Measurements from ENCODE around the gene ARHGAP24.

ARHGAP24 gene

DNA sequence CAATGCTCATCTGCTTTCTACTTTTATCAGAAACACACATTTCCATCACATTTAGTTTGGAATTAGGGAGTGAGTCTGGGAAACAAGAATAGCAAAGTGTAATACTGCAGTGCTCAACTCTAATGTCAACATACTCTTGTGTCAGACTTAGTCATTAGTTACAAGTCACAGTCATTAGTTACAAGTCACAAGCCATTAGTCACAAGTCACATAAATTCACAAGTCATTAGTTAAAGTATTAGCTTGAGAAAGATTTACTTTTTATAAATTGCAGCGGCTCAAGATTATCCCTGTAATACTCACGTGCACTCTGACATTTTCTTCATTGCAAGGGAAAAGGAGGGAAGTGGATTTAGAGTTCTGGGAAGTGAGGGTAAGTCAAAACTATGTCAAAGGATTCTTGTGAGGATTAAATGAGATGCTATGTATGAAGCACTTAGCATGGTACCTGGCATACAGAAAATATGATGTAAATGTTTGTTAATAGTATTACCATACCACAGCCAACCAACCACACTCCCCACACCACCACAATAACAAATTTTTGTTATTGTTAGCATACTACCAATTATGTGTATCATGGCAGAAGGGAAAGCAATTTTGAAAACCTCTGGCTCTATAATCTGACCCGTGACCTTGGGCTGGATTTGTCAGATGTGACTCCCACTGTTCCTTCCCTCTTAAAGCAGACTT lies 116.6 kb downstream of the ARHGAP24 start:
- no peak for DNase-seq

DNA sequence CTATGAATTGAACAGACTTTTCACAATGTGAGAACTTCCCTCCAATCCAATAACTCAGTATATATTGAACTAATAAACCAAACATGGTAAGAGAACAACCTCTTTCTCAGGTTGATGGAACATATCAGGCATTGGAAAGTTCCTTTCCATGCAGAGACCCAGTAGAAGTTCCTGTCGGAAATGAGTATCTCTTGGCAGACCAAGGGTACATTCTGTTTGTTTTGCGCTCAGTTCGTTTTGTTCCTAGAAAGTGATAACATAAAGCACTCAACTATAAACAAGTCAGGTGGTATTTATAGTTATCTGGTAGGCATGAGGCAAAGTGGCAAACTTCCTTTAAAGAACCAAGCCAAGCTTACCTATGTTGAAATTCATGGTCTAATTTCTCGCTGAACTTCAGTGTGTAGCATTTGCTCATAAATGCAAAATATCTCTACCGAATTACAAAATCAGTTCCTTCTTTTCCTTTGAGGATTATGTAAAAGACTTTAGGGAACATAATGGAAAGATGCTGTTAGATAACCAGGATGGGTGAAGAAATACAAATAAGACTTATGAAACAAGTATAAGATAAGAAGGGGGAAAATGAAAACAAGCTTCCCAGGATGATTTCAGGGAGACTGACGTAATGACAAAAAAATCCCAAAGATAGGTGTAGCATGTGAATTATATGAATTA lies 120.3 kb downstream of the ARHGAP24 start:
- DNase-seq: no peak

DNA sequence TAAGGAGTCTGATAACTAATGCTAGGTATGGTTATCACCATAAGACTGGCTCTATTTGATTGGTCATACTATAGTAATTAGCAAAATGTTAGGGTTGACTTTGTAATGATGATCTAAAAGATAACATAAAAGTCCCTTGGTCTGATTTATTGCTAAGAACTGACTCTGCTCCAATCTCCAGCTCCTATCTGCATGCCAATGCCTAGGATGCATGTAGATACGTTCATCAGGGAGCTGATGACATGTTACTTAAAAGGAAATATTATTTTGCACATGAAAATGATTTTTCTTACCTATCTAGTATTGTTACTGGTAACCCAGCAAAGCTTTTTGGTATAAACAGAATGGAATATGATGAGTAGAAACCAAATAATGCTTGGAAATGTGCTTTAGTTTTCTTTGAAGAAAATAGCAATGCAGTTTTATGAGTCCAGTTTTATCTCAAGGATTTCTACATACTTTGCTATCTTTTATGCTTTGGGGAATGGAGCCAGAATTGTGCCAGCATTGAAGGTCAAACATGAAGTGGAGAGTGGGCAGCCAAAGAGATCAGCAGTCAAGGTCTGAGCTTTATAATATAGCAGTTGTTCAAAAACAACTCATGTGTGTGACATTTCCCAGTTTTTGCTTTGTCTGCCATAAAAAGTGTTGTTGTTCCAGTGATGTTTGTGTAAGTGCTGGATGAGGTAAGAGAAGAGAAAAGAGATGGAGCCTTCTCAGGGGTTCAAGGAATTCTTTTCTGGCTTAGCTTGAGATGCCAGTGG lies 121.0 kb downstream of the ARHGAP24 start:
- DNase-seq: no peak

DNA sequence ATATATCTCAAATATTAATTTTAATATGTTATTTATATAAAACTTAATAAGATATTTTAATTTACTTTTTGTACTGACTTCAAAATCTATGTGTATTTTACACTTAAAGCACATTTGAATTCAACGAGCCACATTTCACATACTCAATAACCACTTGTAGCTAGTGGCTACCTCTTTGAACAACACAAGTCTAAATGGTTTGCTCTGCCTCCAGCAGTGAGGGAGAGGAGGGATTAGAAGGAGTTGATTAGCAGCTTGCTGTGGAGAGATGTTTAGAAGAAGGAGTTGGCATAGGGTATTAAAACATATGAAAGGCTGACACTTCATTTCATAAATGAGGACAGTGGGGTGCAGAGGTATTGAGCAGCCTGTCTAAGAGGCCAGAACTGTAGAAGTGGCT lies 124.0 kb downstream of the ARHGAP24 start:
- DNase-seq: peak; percentile 30

DNA sequence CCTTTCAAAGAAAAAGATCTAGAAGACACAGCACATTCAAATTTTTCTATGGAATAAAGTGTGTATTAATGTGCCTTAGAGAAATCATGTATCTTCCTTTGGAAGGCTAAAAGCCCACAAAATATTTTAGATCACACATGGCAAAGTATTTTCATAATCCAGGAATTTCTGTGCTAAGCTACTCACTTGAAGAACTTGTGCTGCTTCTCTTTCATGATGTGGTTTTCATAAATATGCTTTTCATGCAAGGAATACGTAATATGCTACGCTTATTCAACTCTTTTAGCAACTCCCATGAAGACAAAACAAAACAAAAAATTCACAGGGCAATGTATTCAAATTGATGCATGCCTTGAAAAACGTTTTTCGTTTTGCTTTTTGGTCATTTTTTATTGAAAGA lies 125.6 kb downstream of the ARHGAP24 start:
- DNase-seq: no peak

DNA sequence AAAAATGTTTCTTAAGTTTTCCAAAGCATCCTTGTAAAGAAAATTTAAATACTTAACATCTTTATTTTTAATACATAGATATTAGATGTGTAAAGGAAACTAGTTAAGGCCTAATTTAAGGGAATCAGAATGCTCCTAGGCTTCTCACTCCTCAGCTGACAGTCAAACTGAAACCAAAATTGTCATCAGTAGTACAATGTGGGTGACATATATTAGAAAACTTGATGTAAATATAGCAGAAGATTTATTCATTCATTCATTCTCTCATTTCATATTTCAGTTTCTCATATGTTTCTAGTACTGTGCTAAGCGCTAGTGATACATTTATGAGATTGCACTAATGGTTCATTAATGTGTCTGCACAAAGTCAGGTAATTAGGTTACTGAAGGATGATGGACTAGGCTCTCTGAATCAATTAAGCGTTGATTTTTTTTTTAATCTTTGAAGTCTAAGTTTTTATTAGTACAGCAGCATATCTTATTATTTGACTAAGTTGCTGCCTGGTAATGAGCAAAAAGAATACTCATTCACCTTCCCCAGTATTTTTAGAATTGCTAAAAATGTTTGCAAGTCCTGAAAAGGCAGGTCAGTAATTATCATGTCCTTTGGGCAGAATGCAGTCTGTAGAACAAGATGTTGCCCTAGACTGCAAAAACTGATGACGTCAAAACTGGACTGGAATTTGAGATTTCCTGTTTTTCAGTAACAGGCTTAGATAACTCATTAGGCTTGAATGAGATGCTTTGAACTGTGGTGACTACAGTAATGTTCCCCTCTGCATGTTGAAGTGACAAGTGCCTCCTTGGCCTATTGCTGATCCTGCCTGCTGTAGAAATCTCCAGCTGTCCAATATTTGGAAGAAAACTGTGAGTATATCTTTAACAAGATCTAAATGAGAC lies 128.7 kb downstream of the ARHGAP24 start:
- DNase-seq: no peak

DNA sequence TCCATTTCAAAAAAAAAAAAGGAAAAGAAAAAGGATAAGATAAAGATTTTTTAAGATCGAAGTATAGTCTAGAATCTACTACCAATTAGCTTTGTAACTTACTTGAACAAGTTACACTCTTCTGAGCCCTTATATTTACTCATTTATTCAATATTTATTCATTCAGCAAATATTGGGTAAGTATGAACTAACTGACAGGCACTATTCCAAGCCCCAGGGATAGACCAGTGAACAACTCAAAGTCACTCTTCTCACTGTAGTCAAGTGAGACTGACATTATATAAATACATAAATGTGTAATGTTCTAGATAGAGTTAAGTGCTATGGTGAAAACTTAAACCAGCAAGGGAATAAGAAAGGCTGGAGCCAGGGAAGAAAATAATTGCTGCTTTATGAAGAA lies 131.6 kb downstream of the ARHGAP24 start:
- DNase-seq: no peak

DNA sequence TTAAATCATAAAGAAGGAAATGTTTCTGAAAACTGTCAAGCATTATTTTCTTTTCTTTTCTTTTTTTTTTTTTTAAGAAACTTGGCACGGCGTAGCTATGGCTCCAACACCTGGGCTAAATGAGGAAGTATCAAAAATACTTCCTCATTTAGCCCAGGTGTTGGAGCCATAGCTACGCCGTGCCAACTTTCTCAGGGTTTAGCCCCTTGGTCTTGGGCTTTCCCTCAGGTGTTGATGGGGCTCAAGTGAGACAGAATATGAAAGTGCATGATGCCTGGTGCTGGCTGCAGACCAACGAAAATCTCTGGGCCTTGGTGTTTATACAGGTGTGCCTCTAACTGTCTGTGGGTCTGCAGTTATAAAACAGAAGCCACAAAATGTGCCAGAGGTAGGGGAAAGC lies 132.7 kb downstream of the ARHGAP24 start:
- peak; percentile 37 for DNase-seq

DNA sequence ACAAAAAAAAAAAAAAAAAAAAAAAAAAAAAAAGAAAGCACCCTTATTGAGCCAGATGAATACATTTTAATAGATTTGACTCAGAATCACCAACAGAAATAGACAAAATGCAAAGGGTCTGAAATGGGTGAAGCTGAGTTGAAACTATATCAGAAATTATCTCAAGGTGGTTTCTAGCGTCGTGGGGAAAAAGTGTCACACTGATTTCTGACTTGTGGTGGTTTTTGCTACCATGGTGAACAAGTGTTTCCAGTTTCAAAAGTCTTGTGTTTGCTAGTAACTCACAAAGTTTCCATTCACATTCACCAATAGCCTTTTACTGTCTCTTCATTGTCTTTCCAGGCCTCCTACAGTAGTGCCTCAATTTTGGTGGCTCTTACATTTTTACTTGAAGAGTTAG lies 135.5 kb downstream of the ARHGAP24 start:
- no peak for DNase-seq

DNA sequence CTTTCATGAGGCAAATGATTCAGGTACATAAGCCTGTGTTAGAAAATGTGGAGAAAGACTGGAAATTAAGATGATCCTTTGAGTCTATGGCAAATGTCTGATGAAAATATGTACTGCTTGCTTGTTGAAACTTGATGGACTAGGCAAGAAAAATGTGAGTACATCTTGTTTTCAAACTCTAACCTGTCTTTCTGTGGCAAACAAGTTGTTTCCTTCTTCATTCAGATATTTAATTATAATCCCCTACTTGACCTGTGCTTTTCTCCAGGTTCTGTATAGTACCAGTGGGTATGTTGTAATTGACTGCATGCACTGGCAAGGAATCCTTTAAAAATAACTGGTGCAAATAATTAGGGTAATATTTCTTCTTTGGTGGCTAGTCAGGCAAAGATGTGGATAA lies 136.7 kb downstream of the ARHGAP24 start:
- DNase-seq: no peak

DNA sequence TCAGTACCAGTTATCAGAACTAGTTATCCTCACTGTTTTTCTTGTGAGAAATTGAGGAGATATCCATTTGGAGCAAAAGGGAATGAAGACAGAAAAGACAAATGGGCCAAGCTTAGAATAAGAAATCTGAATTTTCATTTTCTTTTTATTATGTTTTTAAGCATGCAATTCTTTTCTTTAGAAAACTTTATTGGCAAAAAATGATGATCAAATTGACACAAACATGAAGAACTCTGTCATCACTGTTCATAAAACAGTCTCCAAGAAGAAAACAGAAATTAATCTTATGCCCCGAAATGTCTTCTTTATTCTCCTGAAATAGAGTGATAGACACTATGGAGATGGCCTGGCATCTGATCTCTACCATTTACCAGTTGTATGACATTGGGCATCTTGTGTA lies 139.0 kb downstream of the ARHGAP24 start:
- DNase-seq: no peak

DNA sequence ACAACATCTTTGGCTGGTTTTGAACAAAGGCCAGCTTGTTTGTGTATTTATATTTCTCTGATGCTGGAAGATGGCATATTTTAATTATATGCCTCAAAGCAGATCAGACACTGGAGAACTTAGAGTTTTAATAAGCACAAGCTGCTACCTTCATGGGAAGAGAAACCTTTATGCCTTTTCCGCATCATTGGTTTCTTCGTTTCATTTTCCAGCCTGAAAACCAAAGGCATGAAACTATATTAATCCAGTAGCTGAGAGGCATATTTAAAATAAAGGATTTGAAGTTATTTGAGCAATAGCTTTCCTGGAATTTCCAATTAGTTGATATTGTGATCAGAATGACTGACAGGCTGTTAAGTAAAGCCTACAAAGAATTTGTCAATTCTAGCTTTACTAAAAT lies 141.0 kb downstream of the ARHGAP24 start:
- DNase-seq: no peak

DNA sequence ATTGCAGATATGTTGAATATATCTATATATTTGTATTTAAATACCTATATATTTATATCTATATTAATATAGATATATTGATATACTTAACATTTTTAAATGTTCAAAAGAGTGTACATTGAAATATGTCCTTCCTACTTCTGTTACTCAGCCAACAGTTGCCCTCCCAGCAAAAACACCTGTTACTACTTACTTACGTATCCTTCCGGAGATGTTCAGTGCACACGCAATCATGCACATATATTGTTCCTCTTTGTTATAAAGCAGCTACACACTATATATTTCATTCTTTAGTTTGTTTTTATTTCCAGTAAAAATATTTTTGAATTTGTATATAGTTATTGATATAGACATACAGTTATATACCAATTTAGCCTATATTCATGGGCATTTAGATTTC lies 142.3 kb downstream of the ARHGAP24 start:
- no peak for DNase-seq

DNA sequence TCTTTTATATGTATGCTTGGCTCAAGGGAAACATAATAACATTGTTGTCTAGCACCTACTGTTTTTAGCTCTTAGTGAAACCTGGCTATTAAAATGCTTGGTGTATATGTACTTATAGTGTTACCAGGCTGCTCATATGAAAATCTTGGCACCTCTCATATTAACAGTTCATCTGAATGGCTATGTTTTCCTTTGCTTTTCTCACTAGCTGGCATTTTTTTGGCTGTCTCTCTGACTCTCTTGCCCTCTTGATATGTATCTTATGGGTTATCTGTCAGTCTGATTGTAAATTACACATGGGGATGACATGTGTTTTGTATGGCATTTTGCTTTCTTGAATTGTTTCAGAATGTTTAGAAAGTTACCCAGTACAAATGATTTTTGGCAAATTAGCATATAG lies 158.0 kb downstream of the ARHGAP24 start:
- DNase-seq: no peak

DNA sequence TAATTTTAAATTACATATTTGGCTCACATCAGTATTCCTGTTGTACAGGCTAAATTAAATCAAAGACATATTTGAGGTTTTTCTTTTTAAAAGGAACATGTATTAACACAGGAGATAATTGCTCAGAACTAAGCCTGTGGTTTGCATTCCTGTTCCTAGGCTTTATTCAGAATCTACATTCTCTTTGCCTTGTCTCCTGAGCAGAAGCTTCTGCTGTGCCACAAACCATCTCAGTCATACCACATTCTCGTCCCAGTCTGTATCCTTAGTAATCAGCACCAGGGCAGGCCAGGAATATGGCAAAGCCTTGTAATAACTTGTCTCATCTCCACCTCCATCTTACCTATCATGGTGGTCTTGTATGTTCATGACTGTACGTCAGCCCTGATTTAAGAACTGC lies 162.8 kb downstream of the ARHGAP24 start:
- DNase-seq: no peak

DNA sequence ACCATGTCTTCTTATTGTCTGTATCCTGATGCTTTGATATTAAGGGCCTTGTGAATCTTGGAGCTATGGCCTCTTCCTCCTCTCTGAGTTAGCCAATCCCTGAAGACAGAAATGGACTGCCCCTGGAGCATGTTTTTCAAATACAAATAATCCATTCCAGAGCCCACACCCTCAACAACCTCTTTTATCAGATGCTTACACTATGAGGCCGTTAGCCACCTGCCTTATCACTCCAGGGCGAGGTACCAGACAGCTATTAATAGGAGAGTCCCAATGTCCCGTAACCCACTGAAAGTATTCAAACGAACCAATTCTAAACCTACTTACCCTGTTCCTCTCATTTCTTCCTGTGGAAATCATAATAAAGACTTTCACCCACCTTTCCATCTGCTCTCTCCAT lies 165.0 kb downstream of the ARHGAP24 start:
- no peak for DNase-seq

DNA sequence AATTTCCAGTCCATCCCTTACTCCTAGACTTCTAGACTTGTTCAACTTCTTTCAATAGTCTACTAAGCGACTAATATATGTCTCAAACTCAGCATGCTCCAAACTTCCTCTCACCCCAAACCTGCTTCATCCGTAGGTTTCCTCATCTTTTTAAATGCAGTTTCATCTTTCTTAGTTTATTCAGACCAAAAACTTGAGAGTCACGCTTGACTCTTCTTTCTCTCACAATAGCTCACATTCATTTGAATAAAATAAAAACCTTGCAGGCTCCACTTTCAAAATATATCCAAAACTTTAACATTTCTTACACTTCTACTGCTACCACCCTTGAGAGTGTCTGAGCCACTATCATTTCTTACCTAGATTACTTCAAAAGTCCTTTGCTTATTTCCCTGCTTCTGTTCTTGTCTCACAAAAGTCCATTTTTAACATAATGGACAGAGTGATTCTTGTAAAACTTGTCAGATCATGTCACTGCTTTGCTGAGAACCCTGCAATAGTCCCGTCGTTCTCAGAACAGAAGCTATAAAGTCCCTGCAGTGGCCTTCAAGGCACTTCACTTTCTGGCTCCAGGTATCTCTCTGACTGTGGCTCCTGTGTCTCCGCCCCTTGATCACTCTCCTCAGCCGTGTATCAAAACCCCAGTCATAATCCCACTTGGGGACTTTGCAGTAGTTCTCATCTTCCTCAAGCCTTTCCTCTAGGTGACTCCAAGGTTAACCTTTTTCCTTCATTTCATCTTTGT lies 167.6 kb downstream of the ARHGAP24 start:
- no peak for DNase-seq

DNA sequence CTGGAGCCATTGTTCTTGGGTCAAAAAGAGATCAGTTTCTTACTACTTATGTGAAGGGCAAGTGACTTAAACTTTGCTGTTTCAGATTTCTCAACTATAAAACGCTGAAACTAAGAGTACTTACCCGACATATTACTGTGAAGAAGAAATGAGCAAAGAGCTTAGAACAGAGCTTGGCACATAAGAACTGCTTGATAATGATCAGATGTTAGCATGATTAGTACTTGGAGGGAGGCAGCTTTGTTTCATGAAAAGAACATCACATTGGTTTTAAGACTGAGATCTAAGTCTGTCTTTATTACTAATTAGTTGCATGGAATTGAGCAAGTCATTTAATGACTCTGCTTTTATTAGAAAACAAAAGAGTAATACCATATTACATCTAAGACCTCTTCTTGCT lies 169.1 kb downstream of the ARHGAP24 start:
- no peak for DNase-seq

DNA sequence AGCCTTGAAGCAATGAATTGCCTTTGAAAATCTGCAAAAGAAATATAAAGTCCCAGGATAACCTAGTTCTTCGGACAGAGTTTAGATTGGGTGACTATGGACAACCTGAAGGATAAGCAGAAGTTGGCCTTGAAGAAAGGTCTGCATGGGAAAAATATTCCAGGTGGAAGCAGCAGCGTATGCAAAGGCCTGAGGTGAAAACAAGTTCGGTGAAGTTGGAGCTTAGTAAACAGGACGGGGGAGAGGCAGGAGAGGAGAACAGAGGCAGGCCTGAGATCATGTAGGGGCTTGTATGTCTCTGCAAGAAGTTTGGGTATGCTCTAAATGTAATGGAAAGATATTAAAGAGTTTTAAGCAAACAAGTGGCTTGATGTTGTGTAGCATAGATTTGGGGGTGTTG lies 176.0 kb downstream of the ARHGAP24 start:
- no peak for DNase-seq

DNA sequence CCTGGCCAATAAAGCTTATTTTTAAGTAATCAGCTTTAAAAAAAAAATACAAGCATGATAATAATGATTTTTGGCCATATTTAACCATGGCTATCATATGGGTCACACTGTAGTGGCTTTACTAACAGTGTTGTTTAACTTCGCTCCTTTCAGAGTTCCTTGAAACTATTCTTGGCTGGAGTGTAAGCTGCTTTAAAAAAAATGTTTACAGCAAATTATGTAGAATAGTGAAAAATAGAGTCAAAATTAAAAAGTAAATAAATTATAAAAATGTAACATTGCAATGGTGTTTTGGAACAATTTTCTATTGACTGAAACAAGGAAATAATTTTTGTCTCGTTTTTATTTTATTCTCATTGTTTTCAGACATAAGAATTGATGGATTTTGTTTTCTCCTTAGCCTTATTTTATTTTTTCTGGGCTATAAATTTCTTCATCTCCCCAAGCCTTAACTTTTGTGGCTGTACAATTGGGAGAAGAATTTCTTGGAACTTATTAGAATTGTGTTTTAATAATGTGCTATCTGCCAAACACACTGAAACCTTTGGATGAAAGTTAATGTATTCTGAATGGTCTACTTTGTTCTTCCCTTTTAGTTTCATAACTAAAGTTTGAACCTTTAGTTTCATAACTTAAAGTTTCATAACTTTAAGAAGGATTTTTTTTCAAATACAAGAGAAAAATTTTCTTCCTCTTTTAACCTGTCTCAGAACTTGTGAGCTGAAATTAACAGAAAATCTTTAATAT lies 182.0 kb downstream of the ARHGAP24 start:
- DNase-seq: no peak

DNA sequence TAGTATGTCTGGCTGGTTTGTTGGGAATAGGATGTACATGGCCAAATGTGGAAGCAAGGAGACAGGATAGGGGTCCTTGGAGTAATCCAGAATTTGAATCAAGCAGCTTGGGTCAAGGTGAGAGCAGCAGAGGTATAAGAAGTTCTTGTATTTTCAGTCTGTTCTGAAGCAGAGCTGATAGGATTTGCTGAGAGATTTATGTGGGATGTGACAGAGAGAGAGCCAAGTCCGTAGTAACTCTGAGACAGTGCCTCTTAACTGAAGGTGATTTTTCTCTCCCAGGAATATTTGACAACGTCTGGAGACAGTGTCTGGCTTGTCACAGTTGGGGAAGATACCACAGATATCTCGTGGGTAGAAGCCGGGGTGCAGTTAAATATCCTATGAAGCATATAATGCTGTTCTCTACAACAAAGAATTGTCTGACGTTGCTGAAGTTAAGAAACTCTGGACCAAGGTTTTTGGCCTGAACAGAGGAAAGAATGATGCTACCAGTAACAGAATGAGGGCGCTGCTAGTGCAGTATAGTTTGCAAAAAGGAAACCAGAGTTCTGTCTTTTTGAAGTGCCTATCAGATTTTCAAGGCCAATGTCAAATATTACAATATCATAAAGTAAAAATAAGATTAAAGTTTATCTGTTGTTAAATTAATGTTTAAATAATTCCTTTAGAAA lies 184.0 kb downstream of the ARHGAP24 start:
- no peak for DNase-seq

All from DMS79 treated with DMSO at 0.1 percent for 48 hours (cell line).